Ovary (tissue), 9 donors: Measurements from ENCODE around the gene RARA. TPM values are rescaled to one million over a fixed set of nuclear protein-coding genes. Genes with fewer than 3 reads are reported as not detected.
"Not testable (repeated sequence)": the region's sequence is repeated elsewhere in the genome, so short reads cannot be mapped to it uniquely, and the experiment has no call there.

Source experiments
- DNase-seq, 5 donors: peaks; one replicate each; pipeline ENCODE4 v3.0.0-alpha.2; 2019 to 2020
- H3K27ac ChIP-seq, 2 donors: fragments of 200-600 bp; one replicate each; pipeline versions ENCODE4 v1.5.1 to v1.8.0; 2019 to 2022
- H3K27me3 ChIP-seq: fragments of 200-600 bp; one replicate; pipeline ENCODE4 v1.8.0; 2022
- H3K36me3 ChIP-seq: fragments of 200-600 bp; sonication (generic); one replicate; pipeline ENCODE4 v1.5.1; 2019
- H3K4me1 ChIP-seq: one replicate; pipeline ENCODE4 v1.8.1; 2013; ENCODE audit warnings: mild to moderate bottlenecking, moderate library complexity; ENCODE audit not compliant: insufficient read depth
- H3K4me3 ChIP-seq: fragments of 200-600 bp; sonication (generic); one replicate; pipeline ENCODE4 v1.5.1; 2017
- H3K9me3 ChIP-seq, 2 donors: fragments of 200-600 bp in 1 of 2; sonication (generic) in 1 of 2; one replicate each; pipeline versions ENCODE4 v1.5.1 to v1.8.1; 2013 to 2019; ENCODE audit warnings: mild to moderate bottlenecking in 1 of 2, moderate library complexity in 1 of 2
- CTCF ChIP-seq, 3 donors: fragments of 450-650 bp in 2 of 3; fragments of 200-600 bp in 1 of 3; IDR thresholded peaks; one replicate each; pipeline versions ENCODE4 v1.5.1 to v1.8.0; 2016 to 2022; ENCODE audit warnings: antibody characterized with exemption in 3 of 3, mild to moderate bottlenecking in 1 of 3
- EP300 ChIP-seq: sonication (generic); formaldehyde crosslinking; IDR thresholded peaks from one replicate; pipeline ENCODE4 v1.6.1; 2017; ENCODE audit warnings: antibody characterized with exemption
- POLR2A ChIP-seq: fragments of 450-650 bp; IDR thresholded peaks from one replicate; pipeline ENCODE4 v1.6.1; 2017; ENCODE audit warnings: antibody characterized with exemption, mild to moderate bottlenecking, moderate library complexity
- WGBS, 3 donors: extraction: QIAGEN DNeasy Blood & Tissue Kit in 1 of 3; methylation state at CpG; one replicate each; pipeline versions ENCODE4 v1.1.5 to v1.1.7; 2013 to 2017; 5-methylcytosine and 5-hydroxymethylcytosine counted together
- intact Hi-C, 4 donors: fragments of 100-400 bp; cut with DNase I; formaldehyde crosslinking; loops; one replicate each; pipeline versions ENCODE4 v1.11.0 to v1.15.1; 2022 to 2023
- polyA plus RNA-seq, 2 donors: library from polyadenylated mRNA; stranded (reverse); fragments of 200-250 nt in 1 of 2; fragments of 350-450 nt in 1 of 2; fragmentation: Illumina TruSeq in 1 of 2; extraction: RNeasy Lipid Tissue Mini Kit (QIAGEN cat#74804) in 1 of 2; gene quantifications; one replicate each; pipeline ENCODE4 v1.2.3, GENCODE V29; 2013 to 2014
- small RNA-seq: library from RNA; depleted of rRNA; stranded (forward); fragments of <200 nt; gene quantifications from one replicate; pipeline ENCODE3, GENCODE V24; 2016
- total RNA-seq, 7 donors: library from RNA; depleted of rRNA in 2 of 7; stranded (reverse); fragments of >200 nt in 2 of 7; fragmentation: NEBNext Ultra II Directional in 3 of 7; extraction: Animal tissue kit (Norgen Biotek cat#: 25700) in 3 of 7; gene quantifications; one replicate each; pipeline versions ENCODE4 v1.1.0 to v1.2.4, GENCODE V29; 2016 to 2023
- donor health status: DM: no; HTN: no; CAD: no; lungs with moderate emphysema.
- donor health status: DM: no; HTN: no; CAD: no.
- donor health status: Bipolar disorder and iron deficiency.
- donor health status: DM: yes; HTN: yes; CAD: no.
- donor health status: DM: no; HTN: no; CAD: no.
- donor health status: DM: yes; HTN: yes; CAD: no.

Gene RARA
- total and polyA plus RNA-seq, 9 donors: 19.8 to 100 (median 61.9) TPM

- Histone ChIP-seq H3K4me1 (no peaks in the 10 kb centered on the region), H3K9me3 (no peaks in the 10 kb centered on the region), H3K27me3 (no peaks in the 10 kb centered on the region), H3K36me3 (no peaks in the 10 kb centered on the region), H3K4me3 (no peak overlapping the region), H3K27ac (no peak overlapping the region)
- TF ChIP-seq POLR2A: no peak
- TF ChIP-seq CTCF (IDR thresholded peaks at IDR 0.05): no peak
- TF ChIP-seq EP300: no peak
- DNase-seq: no peak
- 28 to 46% (median 34%) methylated on average over 4 of the region's 4 CpGs for WGBS, 3 donors
- intact Hi-C loops: no loop called here
Measured at GRCh38 chr17:40382251-40382650, 73.3 kb downstream of the RARA start.

- H3K36me3 ChIP-seq, DNase-seq, intact Hi-C loops, H3K4me3 ChIP-seq, H3K4me1 ChIP-seq, H3K9me3 ChIP-seq, H3K27ac ChIP-seq, H3K27me3 ChIP-seq: not testable (repeated sequence)
- WGBS, 3 donors: 91 to 92% (median 92%) methylated on average over 3 of the region's 3 CpGs
Measured at GRCh38 chr17:40386555-40386954, 77.6 kb downstream of the RARA start.

- Histone ChIP-seq H3K27ac (no peak overlapping the region), H3K9me3 (no peaks in the 10 kb centered on the region), H3K27me3 (no peaks in the 10 kb centered on the region), H3K36me3 (no peaks in the 10 kb centered on the region), H3K4me3 (no peak overlapping the region), H3K4me1 (no peaks in the 10 kb centered on the region)
- no peak for DNase-seq
- intact Hi-C loops: no loop called here
- peak; percentile 41 to 58 (median 55) for TF ChIP-seq CTCF (IDR thresholded peaks at IDR 0.05)
- no peak for TF ChIP-seq EP300
- no peak for TF ChIP-seq POLR2A
- WGBS, 3 donors: 53 to 59% (median 57%) methylated on average over 4 of the region's 4 CpGs
Measured at GRCh38 chr17:40399185-40399584, 90.2 kb downstream of the RARA start.

- Histone ChIP-seq H3K27me3 (no peaks in the 10 kb centered on the region), H3K36me3 (no peaks in the 10 kb centered on the region), H3K9me3 (no peaks in the 10 kb centered on the region), H3K4me1 (no peaks in the 10 kb centered on the region), H3K4me3 (no peak overlapping the region), H3K27ac (no peak overlapping the region)
- DNase-seq: no peak
- 92 to 100% (median 95%) methylated on average over 1 of the region's 1 CpG for WGBS, 3 donors
- no peak for TF ChIP-seq EP300
- intact Hi-C loops: no loop called here
Measured at GRCh38 chr17:40402668-40403067, 93.7 kb downstream of the RARA start.

- Histone ChIP-seq H3K27me3 (no peaks in the 10 kb centered on the region), H3K9me3 (no peaks in the 10 kb centered on the region), H3K4me3 (no peak overlapping the region), H3K4me1 (no peaks in the 10 kb centered on the region), H3K27ac (no peak overlapping the region), H3K36me3 (no peaks in the 10 kb centered on the region)
- no peak for DNase-seq
- TF ChIP-seq CTCF (IDR thresholded peaks at IDR 0.05) (no peak), EP300 (no peak), POLR2A (no peak)
- intact Hi-C loops: no loop called here
- WGBS, 3 donors: 74 to 81% (median 80%) methylated on average over 3 of the region's 3 CpGs
Measured at GRCh38 chr17:40404003-40404402, 95.0 kb downstream of the RARA start.

Small RNAs within 50 kb of the gene (small RNA-seq; reads per million reads assigned to genes)
- gene RF00019 (not detected), gene RNA5SP441 (not detected)

Other genes with a start within 250 kb of the RARA start
- 100 to 1,000 TPM in 2 of 7 donors, 10 to 100 TPM in 5; 51.4 to 129 (median 89.3) TPM for gene THRA, start 246.2 kb upstream of the RARA start, total RNA-seq
- gene THRA, start 246.2 kb upstream of the RARA start, polyA plus RNA-seq: 10 to 100 TPM; 77.5 to 87.2 TPM
- 10 to 100 TPM; 10.7 to 73.8 (median 23.7) TPM for gene NR1D1, start 208.6 kb upstream of the RARA start, total RNA-seq
- gene NR1D1, start 208.6 kb upstream of the RARA start, polyA plus RNA-seq: 10 to 100 TPM; 11.8 to 59.0 TPM
- 100 to 1,000 TPM in 1 of 7 donors, 10 to 100 TPM in 6; 59.6 to 110 (median 83.3) TPM for gene MSL1, start 187.2 kb upstream of the RARA start, total RNA-seq
- 100 to 1,000 TPM in 1 of 2 donors, 10 to 100 TPM in 1; 60.8 to 122 TPM for gene MSL1, start 187.2 kb upstream of the RARA start, polyA plus RNA-seq
- 100 to 1,000 TPM in 4 of 7 donors, 10 to 100 TPM in 3; 39.9 to 122 (median 106) TPM for gene CASC3, start 168.6 kb upstream of the RARA start, total RNA-seq
- 100 to 1,000 TPM in 1 of 2 donors, 10 to 100 TPM in 1; 53.1 to 113 TPM for gene CASC3, start 168.6 kb upstream of the RARA start, polyA plus RNA-seq
- 1 to 10 TPM; 3.6 to 9.1 (median 6.4) TPM for gene RAPGEFL1, start 131.7 kb upstream of the RARA start, total RNA-seq
- gene RAPGEFL1, start 131.7 kb upstream of the RARA start, polyA plus RNA-seq: 1 to 10 TPM; 1.4 to 2.3 TPM
- 10 to 100 TPM in 6 of 7 donors, 1 to 10 TPM in 1; 6.1 to 23.0 (median 18.4) TPM for gene WIPF2, start 89.9 kb upstream of the RARA start, total RNA-seq
- gene WIPF2, start 89.9 kb upstream of the RARA start, polyA plus RNA-seq: 10 to 100 TPM in 1 of 2 donors, 1 to 10 TPM in 1; 8.4 to 27.8 TPM
- gene CDC6, start 21.3 kb upstream of the RARA start, total RNA-seq: 1 to 10 TPM in 3 of 7 donors, under 1 TPM in 4; 0.34 to 3.8 (median 0.76) TPM
- 1 to 10 TPM in 1 of 2 donors, under 1 TPM in 1; 0.80 to 3.3 TPM for gene CDC6, start 21.3 kb upstream of the RARA start, polyA plus RNA-seq
- 1 to 10 TPM in 2 of 7 donors, under 1 TPM in 3, not detected in 2; 0.66 to 1.8 (median 0.92) TPM for gene GJD3, start 55.6 kb downstream of the RARA start, total RNA-seq
- under 1 TPM in 1 of 2 donors, not detected in 1; 0.24 TPM for gene GJD3, start 55.6 kb downstream of the RARA start, polyA plus RNA-seq
- gene TOP2A, start 108.7 kb downstream of the RARA start, total RNA-seq: 1 to 10 TPM in 3 of 7 donors, under 1 TPM in 4; 0.36 to 4.5 (median 0.82) TPM
- 1 to 10 TPM; 1.2 to 3.3 TPM for gene TOP2A, start 108.7 kb downstream of the RARA start, polyA plus RNA-seq
- 1,000 to 10,000 TPM in 5 of 7 donors, 100 to 1,000 TPM in 2; 457 to 3,447 (median 1,460) TPM for gene IGFBP4, start 134.3 kb downstream of the RARA start, total RNA-seq
- 100 to 1,000 TPM; 634 to 809 TPM for gene IGFBP4, start 134.3 kb downstream of the RARA start, polyA plus RNA-seq
- gene TNS4, start 192.4 kb downstream of the RARA start, total RNA-seq: 1 to 10 TPM in 1 of 7 donors, under 1 TPM in 2, not detected in 4; 0.13 to 6.2 (median 0.95) TPM
- under 1 TPM in 1 of 2 donors, not detected in 1; 0.13 TPM for gene TNS4, start 192.4 kb downstream of the RARA start, polyA plus RNA-seq